Fibroblast of mammary gland (primary cell): ENCODE data around the gene PINLYP.

ENCODE experiments used
- DNase-seq: peaks from one replicate; pipeline ENCODE4 v3.0.0-alpha.2; 2010; ENCODE audit warnings: low read depth
- H3K4me3 ChIP-seq: 2 replicates; pipeline ENCODE4 v1.5.1; 2011; ENCODE audit warnings: low read depth, mild to moderate bottlenecking, low read length, moderate library complexity; ENCODE audit not compliant: control insufficient read depth
- TF ChIP-seq, protein P1 (sequence below): conservative IDR thresholded peaks from 2 replicates; pipeline ENCODE4 v1.5.1; 2011; ENCODE audit warnings: low read depth, low read length, inconsistent platforms; ENCODE audit not compliant: control insufficient read depth, insufficient read depth

Gene PINLYP

DNA sequence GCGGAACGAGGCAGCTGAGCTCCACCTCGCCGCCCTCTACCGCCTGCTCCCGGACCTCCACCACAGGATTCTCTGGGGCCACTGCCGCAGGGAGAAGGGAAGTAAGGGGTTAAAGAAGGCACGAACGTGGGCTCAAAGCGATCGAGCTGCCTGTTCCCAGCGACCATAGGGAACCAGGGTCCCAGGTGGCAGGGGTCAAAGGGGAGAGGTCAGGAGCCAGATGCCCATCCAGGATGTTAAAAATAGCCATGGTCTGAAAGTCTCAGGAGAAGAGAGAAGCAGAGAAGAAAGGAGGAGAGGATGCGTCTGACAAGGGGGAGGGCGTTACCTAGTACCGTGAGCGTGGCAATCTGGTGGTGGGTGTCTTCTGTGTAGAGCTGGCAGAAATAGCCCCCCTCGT is 51.2 kb downstream of the PINLYP start:
- no peak overlapping the region for H3K4me3 ChIP-seq
- TF ChIP-seq, protein P1, sequence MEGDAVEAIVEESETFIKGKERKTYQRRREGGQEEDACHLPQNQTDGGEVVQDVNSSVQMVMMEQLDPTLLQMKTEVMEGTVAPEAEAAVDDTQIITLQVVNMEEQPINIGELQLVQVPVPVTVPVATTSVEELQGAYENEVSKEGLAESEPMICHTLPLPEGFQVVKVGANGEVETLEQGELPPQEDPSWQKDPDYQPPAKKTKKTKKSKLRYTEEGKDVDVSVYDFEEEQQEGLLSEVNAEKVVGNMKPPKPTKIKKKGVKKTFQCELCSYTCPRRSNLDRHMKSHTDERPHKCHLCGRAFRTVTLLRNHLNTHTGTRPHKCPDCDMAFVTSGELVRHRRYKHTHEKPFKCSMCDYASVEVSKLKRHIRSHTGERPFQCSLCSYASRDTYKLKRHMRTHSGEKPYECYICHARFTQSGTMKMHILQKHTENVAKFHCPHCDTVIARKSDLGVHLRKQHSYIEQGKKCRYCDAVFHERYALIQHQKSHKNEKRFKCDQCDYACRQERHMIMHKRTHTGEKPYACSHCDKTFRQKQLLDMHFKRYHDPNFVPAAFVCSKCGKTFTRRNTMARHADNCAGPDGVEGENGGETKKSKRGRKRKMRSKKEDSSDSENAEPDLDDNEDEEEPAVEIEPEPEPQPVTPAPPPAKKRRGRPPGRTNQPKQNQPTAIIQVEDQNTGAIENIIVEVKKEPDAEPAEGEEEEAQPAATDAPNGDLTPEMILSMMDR: no peak
- DNase-seq: no peak

DNA sequence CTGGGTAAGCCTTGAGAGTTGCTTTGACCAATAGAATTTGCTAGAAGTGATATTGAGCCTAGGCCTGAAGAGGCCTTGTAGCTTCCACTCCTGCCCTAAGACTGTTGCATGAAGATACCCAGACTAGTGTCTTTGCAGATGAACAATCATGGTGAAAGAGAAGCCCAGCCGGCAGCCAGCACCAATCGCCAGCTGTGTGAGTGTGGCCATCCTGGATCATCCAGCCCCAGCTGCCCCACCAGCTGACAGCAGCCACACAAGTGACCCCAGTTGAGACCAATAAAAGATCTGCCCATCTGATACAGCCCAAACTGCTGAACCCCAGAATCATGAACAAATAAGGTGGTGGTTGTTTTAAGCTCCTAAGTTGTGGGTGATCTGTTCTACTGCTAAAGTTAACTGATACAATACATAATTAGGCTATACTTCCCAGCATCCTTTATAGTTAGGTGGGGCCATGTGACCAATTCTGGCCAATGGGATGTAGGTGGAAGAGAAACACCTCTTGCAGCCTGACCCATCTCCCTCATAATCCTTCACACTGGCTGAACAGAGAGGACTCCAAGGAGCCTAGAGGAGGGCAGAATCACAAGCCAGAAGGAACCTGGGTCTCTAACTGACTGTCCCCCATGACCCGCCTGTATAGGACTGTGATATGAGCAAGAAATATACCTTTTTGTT is 53.2 kb downstream of the PINLYP start:
- no peak for DNase-seq
- TF ChIP-seq, protein P1: no peak
- no peak overlapping the region for H3K4me3 ChIP-seq

DNA sequence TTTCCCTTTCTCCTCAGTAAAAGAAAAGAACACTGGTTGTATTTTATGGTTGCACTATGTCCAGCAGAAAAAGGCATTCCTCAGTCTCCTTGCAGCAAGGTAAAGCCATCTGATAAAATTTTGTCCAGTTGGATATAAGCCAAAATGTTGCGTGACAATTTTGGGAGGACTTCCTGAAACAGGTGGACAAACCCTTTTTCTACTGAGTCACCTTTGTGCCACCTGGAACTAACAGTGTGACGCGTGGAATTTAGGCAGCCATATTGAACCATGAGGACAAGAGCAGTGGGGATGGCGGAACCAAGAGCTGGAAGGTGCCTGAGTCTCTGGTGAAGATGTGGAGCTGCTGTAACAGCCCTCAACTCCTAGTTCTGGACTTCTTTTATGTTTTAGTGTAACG is 55.9 kb downstream of the PINLYP start:
- no peak overlapping the region for H3K4me3 ChIP-seq
- DNase-seq: no peak
- TF ChIP-seq, protein P1: no peak
